ENCODE results near the gene TSNAX. TPM values are rescaled to one million over a fixed set of nuclear protein-coding genes. Genes with fewer than 3 reads are reported as not detected.

TSNAX gene
- total RNA-seq, 1 donor from 2014 or later = 61.0 TPM

DNA sequence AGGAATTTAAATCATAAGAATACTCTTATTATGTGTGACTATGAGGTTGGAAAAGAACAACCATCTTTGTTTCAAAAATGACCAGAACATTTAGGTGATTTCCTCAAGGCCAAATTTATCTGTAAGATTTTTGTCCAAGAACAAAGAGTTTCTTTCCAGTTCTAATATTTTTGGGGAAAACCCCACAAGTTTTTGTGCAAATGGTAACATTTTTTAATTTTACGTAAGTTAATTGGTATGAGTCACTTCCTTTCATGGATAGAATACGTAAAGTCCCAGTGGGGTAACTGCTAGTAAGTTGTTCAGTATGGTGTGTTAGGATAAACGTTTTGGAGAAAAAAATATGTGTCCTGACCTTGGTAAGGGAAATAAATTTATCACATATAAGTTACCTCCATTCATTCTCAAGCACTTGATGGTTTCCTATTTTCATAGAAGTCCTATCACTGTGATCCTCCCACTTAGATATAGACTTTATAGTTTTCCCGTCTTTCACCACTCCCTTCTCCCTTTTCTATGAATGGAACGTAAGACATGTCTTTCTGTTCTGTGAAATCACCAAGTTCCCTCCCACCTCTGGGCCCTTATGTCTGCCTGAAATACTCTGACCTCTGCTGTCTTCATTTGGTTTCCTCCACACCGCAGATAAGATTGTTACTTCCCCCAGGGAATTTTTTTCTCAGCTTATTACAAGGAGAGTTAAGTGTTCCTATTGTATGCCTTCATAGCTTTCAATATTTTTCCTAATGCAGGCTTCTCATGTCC lies 34.9 kb upstream of the TSNAX start:
- H3K4me3 Mint-ChIP-seq = no peak overlapping the region
- Histone ChIP-seq H2AFZ (replicated peaks) (no peak overlapping the region), H3K9ac (no peak overlapping the region), H3K36me3 (no peaks in the 10 kb centered on the region), H3K4me3 (no peak overlapping the region), H3K9me3 (ENCODE audit: low read depth) (peaks cover 2% of the 10 kb centered on the region), H3K4me2 (no peak overlapping the region), H3K4me1 (no peaks in the 10 kb centered on the region), H3K27ac (no peak overlapping the region), H4K20me1 (ENCODE audit: low read depth) (no peaks in the 10 kb centered on the region), H3K79me2 (ENCODE audit: low read depth) (no peaks in the 10 kb centered on the region), H3K27me3 (peaks cover 10% of the 10 kb centered on the region), H3F3A (ENCODE audit: low read depth) (no peaks in the 10 kb centered on the region)
- H3K9me3 Mint-ChIP-seq = peaks cover 2% of the 10 kb centered on the region
- no peak for TF ChIP-seq EZH2 (IDR thresholded peaks at IDR 0.05)
- no peak for TF ChIP-seq CTCF (IDR thresholded peaks at IDR 0.05)
- no peak for TF ChIP-seq EZH2phosphoT487 (IDR thresholded peaks at IDR 0.05)
- H3K36me3 Mint-ChIP-seq = no peaks in the 10 kb centered on the region
- H3K4me1 Mint-ChIP-seq = no peaks in the 10 kb centered on the region
- no peak for DNase-seq (ENCODE audit: low spot score)
- no peak overlapping the region for H3K27ac Mint-ChIP-seq
- H3K27me3 Mint-ChIP-seq (ENCODE audit: insufficient read depth, low read depth) = no peaks in the 10 kb centered on the region

GRCh38 chr1:231494439-231495110 lies 33.9 kb upstream of the TSNAX start:
- H3K4me3 Mint-ChIP-seq = no peak overlapping the region
- H3K4me1 Mint-ChIP-seq = no peaks in the 10 kb centered on the region
- no peaks in the 10 kb centered on the region for H3F3A ChIP-seq (ENCODE audit: low read depth)
- no peaks in the 10 kb centered on the region for H3K36me3 ChIP-seq
- no peak overlapping the region for H3K27ac ChIP-seq
- peaks cover 10% of the 10 kb centered on the region for H3K9me3 Mint-ChIP-seq
- no peak overlapping the region for H3K27ac Mint-ChIP-seq
- no peak overlapping the region for H3K9ac ChIP-seq
- peaks cover 10% of the 10 kb centered on the region for H3K27me3 ChIP-seq
- TF ChIP-seq EZH2phosphoT487 (IDR thresholded peaks at IDR 0.05) = no peak
- TF ChIP-seq CTCF (IDR thresholded peaks at IDR 0.05) = no peak
- TF ChIP-seq EZH2 (IDR thresholded peaks at IDR 0.05) = no peak
- no peak overlapping the region for H2AFZ ChIP-seq (replicated peaks)
- no peaks in the 10 kb centered on the region for H3K4me1 ChIP-seq
- no peaks in the 10 kb centered on the region for H4K20me1 ChIP-seq (ENCODE audit: low read depth)
- H3K36me3 Mint-ChIP-seq = no peaks in the 10 kb centered on the region
- H3K79me2 ChIP-seq (ENCODE audit: low read depth) = no peaks in the 10 kb centered on the region
- DNase-seq (ENCODE audit: low spot score) = no peak
- H3K9me3 ChIP-seq (ENCODE audit: low read depth) = peaks cover 10% of the 10 kb centered on the region
- no peak overlapping the region for H3K4me3 ChIP-seq
- no peaks in the 10 kb centered on the region for H3K27me3 Mint-ChIP-seq (ENCODE audit: insufficient read depth, low read depth)
- H3K4me2 ChIP-seq = no peak overlapping the region

DNA sequence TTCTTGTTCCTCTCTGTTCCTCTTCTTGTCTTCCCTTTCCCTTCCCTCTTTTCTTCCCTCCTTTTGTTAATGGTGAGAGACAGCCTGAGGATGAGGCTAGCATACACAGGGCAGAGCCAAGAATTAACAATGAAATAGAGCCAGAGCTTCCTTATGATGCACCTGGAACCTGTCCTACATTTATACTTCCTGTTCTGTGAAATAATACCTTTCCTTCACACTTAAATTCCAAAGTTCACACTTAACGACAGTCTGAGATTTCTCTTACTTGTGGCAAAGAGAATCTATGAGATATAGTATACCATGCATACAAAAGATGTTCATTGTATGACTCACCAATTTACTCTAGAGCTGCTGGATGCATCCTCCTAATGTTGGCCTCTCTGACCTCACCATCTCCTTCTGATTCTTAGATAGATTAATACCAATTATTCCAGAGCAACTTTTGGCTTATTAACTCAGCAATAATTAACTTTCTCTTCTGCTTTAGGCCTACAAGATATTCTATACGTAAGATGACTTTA lies 30.8 kb upstream of the TSNAX start:
- Mint-ChIP-seq H3K4me3 (no peak overlapping the region), H3K27ac (no peak overlapping the region), H3K4me1 (no peaks in the 10 kb centered on the region), H3K9me3 (peaks cover 16% of the 10 kb centered on the region), H3K27me3 (ENCODE audit: insufficient read depth, low read depth) (peaks cover 3% of the 10 kb centered on the region), H3K36me3 (no peaks in the 10 kb centered on the region)
- no peaks in the 10 kb centered on the region for H3K36me3 ChIP-seq
- H3K4me3 ChIP-seq = no peak overlapping the region
- no peak overlapping the region for H2AFZ ChIP-seq (replicated peaks)
- peaks cover 13% of the 10 kb centered on the region for H3K9me3 ChIP-seq (ENCODE audit: low read depth)
- H3F3A ChIP-seq (ENCODE audit: low read depth) = no peaks in the 10 kb centered on the region
- H3K9ac ChIP-seq = no peak overlapping the region
- H4K20me1 ChIP-seq (ENCODE audit: low read depth) = no peaks in the 10 kb centered on the region
- H3K4me1 ChIP-seq = no peaks in the 10 kb centered on the region
- DNase-seq (ENCODE audit: low spot score) = no peak
- H3K79me2 ChIP-seq (ENCODE audit: low read depth) = no peaks in the 10 kb centered on the region
- no peak overlapping the region for H3K27ac ChIP-seq
- peaks cover 10% of the 10 kb centered on the region for H3K27me3 ChIP-seq
- no peak overlapping the region for H3K4me2 ChIP-seq
- no peak for TF ChIP-seq CTCF (IDR thresholded peaks at IDR 0.05)
- TF ChIP-seq EZH2 (IDR thresholded peaks at IDR 0.05) = no peak
- no peak for TF ChIP-seq EZH2phosphoT487 (IDR thresholded peaks at IDR 0.05)
